Measurements from ENCODE around the gene CD2BP2. TPM values are rescaled to one million over a fixed set of nuclear protein-coding genes. Genes with fewer than 3 reads are reported as not detected.

Gene CD2BP2
- total RNA-seq (ENCODE audit: unreplicated experiment), result 77.2 TPM
- long read RNA-seq, transcript CD2BP2-201 (7 exons, 3,421 nt), result major isoform, 53 of 70 reads
- long read RNA-seq, transcript CD2BP2-203 (6 exons, 1,417 nt), result minor isoform, 5 of 70 reads
- long read RNA-seq, partial matches to known transcripts, result 9 of 70 reads
- long read RNA-seq, other reads (novel, unspliced or antisense), result 3 of 70 reads

DNA sequence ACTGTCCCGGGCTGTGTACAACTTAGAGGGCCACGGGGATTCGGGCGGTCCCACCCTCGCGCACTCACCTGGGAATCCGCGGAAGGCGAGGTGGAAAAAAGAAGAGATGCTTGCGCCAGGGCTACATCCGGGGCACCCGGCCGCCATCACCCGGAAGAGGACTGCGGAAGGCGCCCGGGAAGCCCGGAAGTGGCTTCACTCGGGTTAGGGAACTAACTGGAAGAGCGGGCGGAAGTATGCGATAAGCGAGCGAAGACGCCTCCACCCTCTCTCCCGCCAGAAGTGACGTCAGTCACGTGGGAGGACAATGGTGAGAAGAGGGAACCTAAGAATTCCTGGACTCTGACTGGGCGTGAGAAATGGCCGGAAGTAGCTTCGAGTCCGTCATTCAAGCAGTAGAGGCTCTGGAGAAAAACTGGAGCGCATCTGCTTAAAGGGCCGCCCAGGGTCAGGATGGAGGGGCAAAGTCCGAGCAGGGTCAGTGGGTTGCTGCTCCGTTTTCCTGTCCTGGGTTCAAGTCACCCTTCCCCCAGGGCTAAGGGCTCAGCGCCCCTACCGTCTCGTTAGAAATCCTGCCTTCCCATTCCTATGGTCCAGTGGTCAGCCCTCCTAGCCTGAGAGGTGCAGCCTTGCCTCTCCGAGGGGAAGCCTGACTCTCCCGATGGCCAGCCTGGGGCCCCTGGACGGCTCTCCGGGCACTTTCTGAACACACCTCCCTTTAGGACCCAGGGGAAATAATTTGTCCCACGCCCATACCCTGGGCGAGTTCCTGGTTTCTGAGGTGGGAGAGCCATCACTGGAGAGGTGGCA lies at the start of gene CD2BP2:
CD2BP2 (minus strand) TSS at position 165 of the 810 bp plus-strand sequence. CDS start 627 bp downstream, outside the sequence.
- Mint-ChIP-seq H3K27ac (ENCODE audit: unreplicated experiment) (peak within 1 kb of the TSS; percentile 99), H3K4me3 (ENCODE audit: unreplicated experiment) (peak within 1 kb of the TSS; percentile 99), H3K27me3 (ENCODE audit: unreplicated experiment) (peaks cover 34% of the 10 kb centered on the region), H3K9me3 (ENCODE audit: unreplicated experiment) (no peaks in the 10 kb centered on the region), H3K36me3 (ENCODE audit: low read depth, unreplicated experiment) (peaks cover 31% of the 10 kb centered on the region), H3K4me1 (ENCODE audit: unreplicated experiment) (peaks cover 25% of the 10 kb centered on the region)
- TF ChIP-seq, protein P1, sequence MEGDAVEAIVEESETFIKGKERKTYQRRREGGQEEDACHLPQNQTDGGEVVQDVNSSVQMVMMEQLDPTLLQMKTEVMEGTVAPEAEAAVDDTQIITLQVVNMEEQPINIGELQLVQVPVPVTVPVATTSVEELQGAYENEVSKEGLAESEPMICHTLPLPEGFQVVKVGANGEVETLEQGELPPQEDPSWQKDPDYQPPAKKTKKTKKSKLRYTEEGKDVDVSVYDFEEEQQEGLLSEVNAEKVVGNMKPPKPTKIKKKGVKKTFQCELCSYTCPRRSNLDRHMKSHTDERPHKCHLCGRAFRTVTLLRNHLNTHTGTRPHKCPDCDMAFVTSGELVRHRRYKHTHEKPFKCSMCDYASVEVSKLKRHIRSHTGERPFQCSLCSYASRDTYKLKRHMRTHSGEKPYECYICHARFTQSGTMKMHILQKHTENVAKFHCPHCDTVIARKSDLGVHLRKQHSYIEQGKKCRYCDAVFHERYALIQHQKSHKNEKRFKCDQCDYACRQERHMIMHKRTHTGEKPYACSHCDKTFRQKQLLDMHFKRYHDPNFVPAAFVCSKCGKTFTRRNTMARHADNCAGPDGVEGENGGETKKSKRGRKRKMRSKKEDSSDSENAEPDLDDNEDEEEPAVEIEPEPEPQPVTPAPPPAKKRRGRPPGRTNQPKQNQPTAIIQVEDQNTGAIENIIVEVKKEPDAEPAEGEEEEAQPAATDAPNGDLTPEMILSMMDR (IDR thresholded peaks at IDR 0.05; ENCODE audit: unreplicated experiment), result no peak
- DNase-seq (ENCODE audit: low spot score), result peak; percentile 87

DNA sequence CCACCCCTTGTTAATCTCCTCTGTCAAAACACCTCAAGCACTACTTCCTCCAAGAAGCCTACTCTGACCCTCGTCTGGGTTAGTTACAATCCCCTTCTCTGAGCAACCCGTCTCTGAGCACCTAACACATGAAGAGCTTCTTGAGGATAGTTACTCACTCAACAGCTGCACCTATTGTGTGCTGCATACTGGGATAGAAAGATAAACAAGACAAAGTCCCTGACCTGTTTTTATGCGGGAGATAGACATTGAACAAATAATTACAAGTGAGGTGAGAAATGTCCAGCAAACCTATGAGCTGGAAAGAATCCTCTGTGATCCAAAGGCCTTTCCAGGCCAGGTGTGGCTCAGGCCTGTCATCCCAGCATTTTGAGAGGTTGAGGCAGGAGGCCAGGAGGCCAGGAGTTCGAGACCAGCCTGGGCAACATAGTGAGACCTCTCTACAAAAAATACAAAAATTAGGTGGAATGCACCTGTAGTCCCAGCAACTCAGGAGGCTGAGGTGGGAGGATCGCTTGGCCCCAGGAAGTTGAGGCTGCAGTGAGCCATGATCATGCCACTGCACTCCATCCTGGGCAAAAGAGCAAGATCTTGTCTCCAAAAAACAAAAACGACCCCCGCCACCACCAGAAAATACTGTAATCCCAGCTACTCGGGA lies 46.8 kb upstream of the CD2BP2 start:
- H3K4me1 Mint-ChIP-seq (ENCODE audit: unreplicated experiment), result peaks cover 19% of the 10 kb centered on the region
- peaks cover 5% of the 10 kb centered on the region for H3K36me3 Mint-ChIP-seq (ENCODE audit: low read depth, unreplicated experiment)
- TF ChIP-seq, protein P1 (IDR thresholded peaks at IDR 0.05; ENCODE audit: unreplicated experiment), result no peak
- H3K27ac Mint-ChIP-seq (ENCODE audit: unreplicated experiment), result peak overlapping the region; percentile 33
- H3K9me3 Mint-ChIP-seq (ENCODE audit: unreplicated experiment), result no peaks in the 10 kb centered on the region
- peak overlapping the region; percentile 70 for H3K4me3 Mint-ChIP-seq (ENCODE audit: unreplicated experiment)
- H3K27me3 Mint-ChIP-seq (ENCODE audit: unreplicated experiment), result peaks cover 10% of the 10 kb centered on the region
- DNase-seq (ENCODE audit: low spot score), result no peak

DNA sequence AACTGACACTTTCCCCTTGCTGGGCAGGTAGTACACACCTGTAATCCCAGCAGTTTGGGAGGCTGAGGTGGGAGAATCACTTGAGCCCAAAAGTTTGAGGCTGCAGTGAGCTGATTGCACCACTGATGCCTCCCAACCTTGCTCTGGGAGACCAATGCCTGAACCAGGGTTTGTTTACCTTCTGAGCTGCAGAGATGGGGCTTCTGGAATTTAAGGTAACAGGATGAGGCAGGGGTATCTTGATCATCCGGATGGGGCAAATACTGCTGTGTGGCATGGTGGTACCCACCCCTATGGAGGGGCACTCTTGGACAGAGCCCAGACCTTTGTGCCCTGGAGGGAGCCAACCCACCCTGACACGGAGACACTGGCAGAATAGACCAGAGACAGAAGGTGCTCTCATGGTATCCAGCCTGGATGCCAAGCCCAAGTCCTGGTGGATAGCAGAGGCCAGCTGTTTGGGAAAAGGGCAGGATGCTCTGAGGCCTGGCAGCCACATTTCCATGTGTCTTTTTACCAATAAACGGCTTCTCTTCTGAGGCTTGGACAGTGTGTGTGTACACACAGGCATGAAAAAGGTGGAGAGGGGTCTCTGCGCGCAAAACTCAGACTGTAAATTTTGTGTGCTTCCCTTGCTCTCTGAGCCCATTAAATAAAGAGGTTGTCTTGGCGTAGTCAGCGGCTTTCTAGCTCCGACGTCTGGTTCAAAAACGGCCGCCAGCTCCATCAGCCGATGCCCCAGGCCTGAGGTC lies 44.5 kb upstream of the CD2BP2 start:
- peak overlapping the region; percentile 87 for H3K4me3 Mint-ChIP-seq (ENCODE audit: unreplicated experiment)

DNA sequence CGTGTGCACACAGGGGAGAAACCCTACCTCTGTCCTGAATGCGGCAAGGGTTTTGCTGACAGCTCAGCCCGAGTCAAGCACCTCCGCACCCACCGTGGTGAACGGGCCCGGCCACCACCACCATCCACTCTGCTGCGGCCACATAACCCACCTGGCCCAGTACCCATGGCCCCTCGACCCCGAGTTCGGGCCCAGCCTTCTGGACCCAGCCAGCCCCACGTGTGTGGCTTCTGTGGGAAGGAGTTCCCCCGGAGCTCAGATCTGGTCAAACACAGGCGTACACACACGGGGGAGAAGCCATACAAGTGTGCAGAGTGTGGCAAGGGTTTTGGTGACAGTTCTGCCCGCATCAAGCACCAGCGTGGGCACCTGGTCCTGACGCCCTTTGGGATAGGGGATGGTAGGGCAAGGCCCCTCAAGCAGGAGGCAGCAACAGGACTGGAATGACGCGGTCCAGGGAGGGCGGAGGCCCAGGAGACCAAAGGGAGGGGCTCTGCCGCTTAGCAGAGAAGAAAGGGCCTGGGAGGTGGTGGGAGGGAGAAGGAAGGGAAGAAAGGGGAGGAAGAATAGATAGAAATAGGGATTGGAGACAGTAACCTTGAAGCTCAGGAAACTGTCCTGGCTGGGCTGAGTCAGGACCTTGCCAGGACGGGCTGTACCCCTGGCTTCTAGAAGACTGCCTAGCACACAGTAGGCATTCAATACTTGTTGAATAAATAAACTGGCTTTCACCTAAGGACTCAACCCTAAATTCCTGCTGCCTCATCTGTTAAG lies 43.7 kb upstream of the CD2BP2 start:
- Mint-ChIP-seq H3K27ac (ENCODE audit: unreplicated experiment) (peak overlapping the region; percentile 82), H3K27me3 (ENCODE audit: unreplicated experiment) (peaks cover 15% of the 10 kb centered on the region), H3K9me3 (ENCODE audit: unreplicated experiment) (no peaks in the 10 kb centered on the region), H3K4me1 (ENCODE audit: unreplicated experiment) (peaks cover 35% of the 10 kb centered on the region), H3K4me3 (ENCODE audit: unreplicated experiment) (peak overlapping the region; percentile 73), H3K36me3 (ENCODE audit: low read depth, unreplicated experiment) (peaks cover 13% of the 10 kb centered on the region)
- DNase-seq (ENCODE audit: low spot score), result no peak
- TF ChIP-seq, protein P1 (IDR thresholded peaks at IDR 0.05; ENCODE audit: unreplicated experiment), result no peak

More for the DNA sequence above, 44.5 kb upstream of the CD2BP2 start:
- TF ChIP-seq, protein P1 (IDR thresholded peaks at IDR 0.05; ENCODE audit: unreplicated experiment), result no peak
- Mint-ChIP-seq H3K27me3 (ENCODE audit: unreplicated experiment) (peaks cover 13% of the 10 kb centered on the region), H3K27ac (ENCODE audit: unreplicated experiment) (peak overlapping the region; percentile 82), H3K36me3 (ENCODE audit: low read depth, unreplicated experiment) (peaks cover 13% of the 10 kb centered on the region), H3K4me1 (ENCODE audit: unreplicated experiment) (peaks cover 27% of the 10 kb centered on the region), H3K9me3 (ENCODE audit: unreplicated experiment) (no peaks in the 10 kb centered on the region)
- no peak for DNase-seq (ENCODE audit: low spot score)
